NCI-H2107 treated with DMSO at 0.1 percent for 48 hours (cell line): ENCODE results near the gene KIF9.
"Not testable (repeated sequence)": the region's sequence is repeated elsewhere in the genome, so short reads cannot be mapped to it uniquely, and the experiment has no call there.

ENCODE experiments used
- DNase-seq: peaks from one replicate; lab custom pipeline; 2025; ENCODE audit not compliant: unreplicated experiment; lab: John Stamatoyannopoulos, UW

KIF9 gene

GRCh38 chr3:47193871-47194859 lies 88.4 kb downstream of the KIF9 start:
- DNase-seq, result no peak

- DNase-seq, result no peak
Measured at GRCh38 chr3:47186285-47186684, 96.3 kb downstream of the KIF9 start.

- DNase-seq, result not testable (repeated sequence)
Measured at GRCh38 chr3:47181685-47182084, 100.9 kb downstream of the KIF9 start.

- DNase-seq, result not testable (repeated sequence)
Measured at GRCh38 chr3:47180011-47180410, 102.6 kb downstream of the KIF9 start.
